Measurements from ENCODE around the gene MUC5B. TPM values are rescaled to one million over a fixed set of nuclear protein-coding genes. Genes with fewer than 3 reads are reported as not detected.
A peak's percentile ranks its signal among the peaks of the same experiment; 100 is the strongest.

MUC5B gene
- total RNA-seq, 1 experiment from 2014 or later: 2.1 TPM

DNA sequence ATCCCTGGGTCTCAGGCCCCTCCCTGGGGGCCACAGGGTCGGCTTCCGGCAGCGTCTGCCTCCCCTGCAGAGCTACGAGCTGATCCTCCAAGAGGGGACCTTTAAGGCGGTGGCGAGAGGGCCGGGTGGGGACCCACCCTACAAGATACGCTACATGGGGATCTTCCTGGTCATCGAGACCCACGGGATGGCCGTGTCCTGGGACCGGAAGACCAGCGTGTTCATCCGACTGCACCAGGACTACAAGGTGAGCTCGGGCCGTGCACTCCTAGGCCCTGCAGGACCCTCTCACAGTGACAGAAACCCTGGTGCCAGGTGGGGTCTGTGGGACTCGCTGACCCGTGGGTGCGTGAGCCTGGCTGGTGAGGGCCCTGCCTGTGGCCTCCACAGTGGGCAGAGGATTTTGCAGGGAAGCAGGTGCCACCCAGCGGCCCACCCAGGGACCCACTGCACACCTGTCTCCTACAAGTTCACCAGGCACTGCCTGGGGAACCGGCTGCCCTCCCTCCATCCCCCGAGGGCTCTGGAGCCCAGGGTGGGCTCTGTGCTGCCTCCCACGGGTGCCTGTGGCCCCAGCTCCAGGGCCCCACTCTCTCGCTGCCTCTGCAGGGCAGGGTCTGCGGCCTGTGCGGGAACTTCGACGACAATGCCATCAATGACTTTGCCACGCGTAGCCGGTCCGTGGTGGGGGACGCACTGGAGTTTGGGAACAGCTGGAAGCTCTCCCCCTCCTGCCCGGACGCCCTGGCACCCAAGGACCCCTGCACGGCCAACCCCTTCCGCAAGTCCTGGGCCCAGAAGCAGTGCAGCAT lies 13.7 kb downstream of the MUC5B start:
- H3K79me2 ChIP-seq (ENCODE audit: low read depth): no peaks in the 10 kb centered on the region
- DNase-seq: no peak
- CTCF ChIA-PET: interaction anchor here (0.5 kb wide), 1 partner anchor 11 kb away, joined by 3 read pairs; no protein-coding TSS in a partner anchor
- POLR2A ChIA-PET (ENCODE audit: unreplicated experiment): no interaction called here
- no peaks in the 10 kb centered on the region for H3K9me3 ChIP-seq (ENCODE audit: insufficient read depth, low read depth)
- H3K27ac ChIP-seq: no peak overlapping the region
- no peak overlapping the region for H3K4me2 ChIP-seq
- TF ChIP-seq EZH2 (IDR thresholded peaks at IDR 0.05; ENCODE audit: low read depth): no peak
- TF ChIP-seq, protein P1, sequence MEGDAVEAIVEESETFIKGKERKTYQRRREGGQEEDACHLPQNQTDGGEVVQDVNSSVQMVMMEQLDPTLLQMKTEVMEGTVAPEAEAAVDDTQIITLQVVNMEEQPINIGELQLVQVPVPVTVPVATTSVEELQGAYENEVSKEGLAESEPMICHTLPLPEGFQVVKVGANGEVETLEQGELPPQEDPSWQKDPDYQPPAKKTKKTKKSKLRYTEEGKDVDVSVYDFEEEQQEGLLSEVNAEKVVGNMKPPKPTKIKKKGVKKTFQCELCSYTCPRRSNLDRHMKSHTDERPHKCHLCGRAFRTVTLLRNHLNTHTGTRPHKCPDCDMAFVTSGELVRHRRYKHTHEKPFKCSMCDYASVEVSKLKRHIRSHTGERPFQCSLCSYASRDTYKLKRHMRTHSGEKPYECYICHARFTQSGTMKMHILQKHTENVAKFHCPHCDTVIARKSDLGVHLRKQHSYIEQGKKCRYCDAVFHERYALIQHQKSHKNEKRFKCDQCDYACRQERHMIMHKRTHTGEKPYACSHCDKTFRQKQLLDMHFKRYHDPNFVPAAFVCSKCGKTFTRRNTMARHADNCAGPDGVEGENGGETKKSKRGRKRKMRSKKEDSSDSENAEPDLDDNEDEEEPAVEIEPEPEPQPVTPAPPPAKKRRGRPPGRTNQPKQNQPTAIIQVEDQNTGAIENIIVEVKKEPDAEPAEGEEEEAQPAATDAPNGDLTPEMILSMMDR (conservative IDR thresholded peaks at IDR 0.05): no peak
- H3K9me2 ChIP-seq (ENCODE audit: insufficient read depth): no peaks in the 10 kb centered on the region
- no peak overlapping the region for H3K4me3 ChIP-seq
- H3F3A ChIP-seq (ENCODE audit: insufficient read depth, low read depth): no peaks in the 10 kb centered on the region; the same call in 1 of the 2 replicates
- H4K20me1 ChIP-seq (ENCODE audit: insufficient read depth): no peaks in the 10 kb centered on the region
- H3K36me3 ChIP-seq (ENCODE audit: low read depth): no peaks in the 10 kb centered on the region
- no TSS peak for BruUV-seq (replicated peaks)
- intact Hi-C loops (cut with micrococcal nuclease; ENCODE audit: unreplicated experiment): no loop called here
- H2AFZ ChIP-seq: no peak overlapping the region
- H3K4me1 ChIP-seq (replicated peaks; ENCODE audit: insufficient read depth): peaks cover 11% of the 10 kb centered on the region
- no peaks in the 10 kb centered on the region for H3K27me3 ChIP-seq (ENCODE audit: insufficient read depth, low read depth)

DNA sequence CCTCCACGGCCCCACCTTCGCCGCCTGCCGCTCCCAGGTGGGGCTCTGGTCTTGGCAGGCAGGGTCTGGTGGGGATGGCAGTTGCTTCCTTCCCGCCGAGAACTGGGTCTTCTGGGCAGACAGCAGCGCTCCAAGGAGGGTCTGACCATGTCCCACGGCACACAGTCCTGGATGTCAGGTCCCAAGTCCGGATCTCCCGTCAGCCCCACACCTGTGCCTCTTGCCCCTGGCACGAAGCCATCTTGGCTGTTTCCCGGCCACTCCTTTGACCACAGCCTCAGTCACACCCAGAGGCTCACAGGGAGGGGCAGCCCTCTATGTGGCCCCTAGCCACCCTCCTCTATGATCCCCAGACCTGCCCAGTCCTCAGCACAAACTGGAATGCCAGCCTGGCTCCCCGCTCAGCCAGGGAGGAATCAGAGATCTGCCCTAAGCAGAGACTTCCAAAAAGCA lies 14.3 kb downstream of the MUC5B start:
- no peaks in the 10 kb centered on the region for H3K79me2 ChIP-seq (ENCODE audit: low read depth)
- BruUV-seq (replicated peaks): no TSS peak
- H3K4me2 ChIP-seq: no peak overlapping the region
- no peaks in the 10 kb centered on the region for H3K9me2 ChIP-seq (ENCODE audit: insufficient read depth)
- no peaks in the 10 kb centered on the region; the same call in 1 of the 2 replicates for H3F3A ChIP-seq (ENCODE audit: insufficient read depth, low read depth)
- H3K9me3 ChIP-seq (ENCODE audit: insufficient read depth, low read depth): no peaks in the 10 kb centered on the region
- H4K20me1 ChIP-seq (ENCODE audit: insufficient read depth): no peaks in the 10 kb centered on the region
- H3K4me1 ChIP-seq (replicated peaks; ENCODE audit: insufficient read depth): peaks cover 11% of the 10 kb centered on the region
- ChIA-PET POLR2A (ENCODE audit: unreplicated experiment) (no interaction called here), CTCF (no interaction called here)
- no peak overlapping the region for H3K27ac ChIP-seq
- no peak overlapping the region for H2AFZ ChIP-seq
- TF ChIP-seq EZH2 (IDR thresholded peaks at IDR 0.05; ENCODE audit: low read depth): no peak
- TF ChIP-seq, protein P1 (conservative IDR thresholded peaks at IDR 0.05): no peak
- no peaks in the 10 kb centered on the region for H3K36me3 ChIP-seq (ENCODE audit: low read depth)
- peak in 1 of 2 experiments; percentile 78 for DNase-seq
- intact Hi-C loops (cut with micrococcal nuclease; ENCODE audit: unreplicated experiment): no loop called here
- no peak overlapping the region for H3K4me3 ChIP-seq
- H3K27me3 ChIP-seq (ENCODE audit: insufficient read depth, low read depth): no peaks in the 10 kb centered on the region

DNA sequence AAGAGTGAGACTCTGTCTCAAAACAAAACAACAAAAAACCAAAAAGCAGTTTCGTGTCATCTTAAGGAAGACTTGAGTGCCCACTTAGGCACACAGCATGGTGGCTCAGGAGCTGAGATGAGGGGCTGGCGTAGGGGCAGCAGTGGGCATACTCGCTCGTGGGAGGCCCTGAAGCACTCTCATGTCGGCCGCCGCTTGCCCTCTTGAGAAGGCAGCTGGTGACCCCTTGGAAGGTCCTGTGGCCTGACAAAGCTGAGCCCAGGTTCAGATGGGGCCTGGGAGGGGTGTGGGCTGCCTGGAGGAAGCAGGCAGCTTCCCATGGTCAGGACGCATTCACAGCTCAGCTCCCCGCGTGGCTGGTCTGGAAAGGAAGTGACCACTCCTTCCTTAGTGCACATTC lies 15.0 kb downstream of the MUC5B start:
- Histone ChIP-seq H3K4me1 (replicated peaks; ENCODE audit: insufficient read depth) (peaks cover 11% of the 10 kb centered on the region), H3K27ac (no peak overlapping the region), H3K36me3 (ENCODE audit: low read depth) (no peaks in the 10 kb centered on the region), H3K4me2 (no peak overlapping the region), H3K27me3 (ENCODE audit: insufficient read depth, low read depth) (no peaks in the 10 kb centered on the region), H3K9me3 (ENCODE audit: insufficient read depth, low read depth) (no peaks in the 10 kb centered on the region), H2AFZ (no peak overlapping the region), H3K79me2 (ENCODE audit: low read depth) (no peaks in the 10 kb centered on the region), H4K20me1 (ENCODE audit: insufficient read depth) (no peaks in the 10 kb centered on the region), H3K9me2 (ENCODE audit: insufficient read depth) (no peaks in the 10 kb centered on the region), H3F3A (ENCODE audit: insufficient read depth, low read depth) (no peaks in the 10 kb centered on the region; the same call in 1 of the 2 replicates), H3K4me3 (no peak overlapping the region)
- intact Hi-C loops (cut with micrococcal nuclease; ENCODE audit: unreplicated experiment): no loop called here
- no peak for TF ChIP-seq EZH2 (IDR thresholded peaks at IDR 0.05; ENCODE audit: low read depth)
- TF ChIP-seq, protein P1 (conservative IDR thresholded peaks at IDR 0.05): no peak
- CTCF ChIA-PET: no interaction called here
- POLR2A ChIA-PET (ENCODE audit: unreplicated experiment): no interaction called here
- no TSS peak for BruUV-seq (replicated peaks)
- DNase-seq: no peak

Measured in PC-9 (cell line).